ENCODE measurements around the gene NR6A1. TPM values are rescaled to one million over a fixed set of nuclear protein-coding genes. Genes with fewer than 3 reads are reported as not detected.

The NR6A1 gene
- total RNA-seq, 1 experiment from 2014 or later = 6.7 TPM

GRCh38 chr9:124475158-124475867 lies 295.8 kb downstream of the NR6A1 start:
- no peaks in the 10 kb centered on the region for H3K36me3 Mint-ChIP-seq (ENCODE audit: insufficient read depth, unreplicated experiment)
- H3K4me1 Mint-ChIP-seq (ENCODE audit: low read depth, unreplicated experiment) = peaks cover 6% of the 10 kb centered on the region
- intact Hi-C loops (cut with micrococcal nuclease; ENCODE audit: unreplicated experiment) = no loop called here
- CTCF ChIA-PET = interaction anchor here (0.6 kb wide), 1 partner anchor 848 kb away, joined by 3 read pairs; no protein-coding TSS in a partner anchor
- no peak for DNase-seq
- no TSS peak for BruUV-seq (replicated peaks)
- no peak overlapping the region for H3K4me3 Mint-ChIP-seq (ENCODE audit: low read depth, unreplicated experiment)
- H3K27ac Mint-ChIP-seq (ENCODE audit: unreplicated experiment) = no peak overlapping the region
- TF ChIP-seq CTCF (IDR thresholded peaks at IDR 0.05; ENCODE audit: unreplicated experiment) = no peak
- H3K9me3 Mint-ChIP-seq (ENCODE audit: low read depth, unreplicated experiment) = no peaks in the 10 kb centered on the region
- peaks cover 60% of the 10 kb centered on the region for H3K27me3 Mint-ChIP-seq (ENCODE audit: unreplicated experiment)

GRCh38 chr9:124474151-124474550 lies 297.0 kb downstream of the NR6A1 start:
- H3K4me1 Mint-ChIP-seq (ENCODE audit: low read depth, unreplicated experiment) = no peaks in the 10 kb centered on the region
- no peak for TF ChIP-seq CTCF (IDR thresholded peaks at IDR 0.05; ENCODE audit: unreplicated experiment)
- H3K4me3 Mint-ChIP-seq (ENCODE audit: low read depth, unreplicated experiment) = no peak overlapping the region
- H3K9me3 Mint-ChIP-seq (ENCODE audit: low read depth, unreplicated experiment) = no peaks in the 10 kb centered on the region
- H3K27ac Mint-ChIP-seq (ENCODE audit: unreplicated experiment) = no peak overlapping the region
- no peak for DNase-seq
- H3K27me3 Mint-ChIP-seq (ENCODE audit: unreplicated experiment) = peaks cover 52% of the 10 kb centered on the region
- CTCF ChIA-PET = no interaction called here
- H3K36me3 Mint-ChIP-seq (ENCODE audit: insufficient read depth, unreplicated experiment) = no peaks in the 10 kb centered on the region
- no TSS peak for BruUV-seq (replicated peaks)
- intact Hi-C loops (cut with micrococcal nuclease; ENCODE audit: unreplicated experiment) = no loop called here

GRCh38 chr9:124473310-124473709 lies 297.8 kb downstream of the NR6A1 start:
- Mint-ChIP-seq H3K4me1 (ENCODE audit: low read depth, unreplicated experiment) (no peaks in the 10 kb centered on the region), H3K9me3 (ENCODE audit: low read depth, unreplicated experiment) (no peaks in the 10 kb centered on the region), H3K27me3 (ENCODE audit: unreplicated experiment) (peaks cover 53% of the 10 kb centered on the region), H3K4me3 (ENCODE audit: low read depth, unreplicated experiment) (no peak overlapping the region), H3K36me3 (ENCODE audit: insufficient read depth, unreplicated experiment) (no peaks in the 10 kb centered on the region), H3K27ac (ENCODE audit: unreplicated experiment) (no peak overlapping the region)
- TF ChIP-seq CTCF (IDR thresholded peaks at IDR 0.05; ENCODE audit: unreplicated experiment) = no peak
- DNase-seq = no peak
- intact Hi-C loops (cut with micrococcal nuclease; ENCODE audit: unreplicated experiment) = no loop called here
- no TSS peak for BruUV-seq (replicated peaks)
- CTCF ChIA-PET = no interaction called here

GRCh38 chr9:124472770-124473169 lies 298.3 kb downstream of the NR6A1 start:
- Mint-ChIP-seq H3K27me3 (ENCODE audit: unreplicated experiment) (peaks cover 51% of the 10 kb centered on the region), H3K9me3 (ENCODE audit: low read depth, unreplicated experiment) (no peaks in the 10 kb centered on the region), H3K36me3 (ENCODE audit: insufficient read depth, unreplicated experiment) (no peaks in the 10 kb centered on the region), H3K4me3 (ENCODE audit: low read depth, unreplicated experiment) (no peak overlapping the region), H3K4me1 (ENCODE audit: low read depth, unreplicated experiment) (no peaks in the 10 kb centered on the region), H3K27ac (ENCODE audit: unreplicated experiment) (no peak overlapping the region)
- intact Hi-C loops (cut with micrococcal nuclease; ENCODE audit: unreplicated experiment) = no loop called here
- DNase-seq = no peak
- no peak for TF ChIP-seq CTCF (IDR thresholded peaks at IDR 0.05; ENCODE audit: unreplicated experiment)
- no TSS peak for BruUV-seq (replicated peaks)
- CTCF ChIA-PET = no interaction called here

All from Calu3 (cell line).